Liver (tissue), 9 donors: ENCODE measurements around the gene CRYBA2. TPM values are rescaled to one million over a fixed set of nuclear protein-coding genes. Genes with fewer than 3 reads are reported as not detected.
A peak's percentile ranks its signal among the peaks of the same experiment; 100 is the strongest.

Source experiments
- DNase-seq: peaks from one replicate; pipeline ENCODE4 v3.0.0-alpha.2; 2017; ENCODE audit warnings: low spot score
- H3K27ac ChIP-seq, 2 donors: one replicate each; pipeline ENCODE4 v1.7.0; 2013; ENCODE audit warnings: inconsistent platforms in 2 of 2, low read length in 2 of 2, control low read depth in 1 of 2, low read depth in 1 of 2, mild to moderate bottlenecking in 1 of 2
- H3K27me3 ChIP-seq, 4 donors: one replicate each; pipeline versions ENCODE4 v1.6.1 to v1.7.0; 2013; ENCODE audit warnings: low read length in 3 of 4, inconsistent platforms in 1 of 4, mild to moderate bottlenecking in 1 of 4, moderate library complexity in 1 of 4; ENCODE audit not compliant: control insufficient read depth in 4 of 4, insufficient read depth in 4 of 4
- H3K36me3 ChIP-seq, 4 donors: one replicate each; pipeline versions ENCODE4 v1.6.1 to v1.7.0; 2013; ENCODE audit warnings: low read length in 3 of 4, mild to moderate bottlenecking in 3 of 4, low read depth in 1 of 4, moderate library complexity in 1 of 4; ENCODE audit not compliant: control insufficient read depth in 4 of 4, insufficient read depth in 3 of 4
- H3K4me1 ChIP-seq, 4 donors: one replicate each; pipeline versions ENCODE4 v1.6.1 to v1.7.0; 2013; ENCODE audit warnings: low read length in 3 of 4, mild to moderate bottlenecking in 3 of 4, moderate library complexity in 1 of 4; ENCODE audit not compliant: control insufficient read depth in 4 of 4, insufficient read depth in 4 of 4
- H3K4me3 ChIP-seq, 3 donors: one replicate each; pipeline versions ENCODE4 v1.6.1 to v1.7.0; 2013; ENCODE audit warnings: low read length in 3 of 3, control low read depth in 1 of 3, low read depth in 1 of 3, mild to moderate bottlenecking in 1 of 3
- H3K9ac ChIP-seq, 2 donors: one replicate each; pipeline ENCODE4 v1.7.0; 2013; ENCODE audit warnings: low read length in 2 of 2, mild to moderate bottlenecking in 2 of 2, moderate library complexity in 2 of 2, control low read depth in 1 of 2, low read depth in 1 of 2
- H3K9me3 ChIP-seq, 4 donors: one replicate each; pipeline versions ENCODE4 v1.6.1 to v1.7.0; 2013; ENCODE audit warnings: low read length in 3 of 4; ENCODE audit not compliant: control insufficient read depth in 4 of 4
- FOXA2 ChIP-seq: IDR thresholded peaks from 2 replicates; pipeline ENCODE4 v1.6.1; 2016; ENCODE audit warnings: antibody characterized with exemption
- HNF4A ChIP-seq, 2 donors: conservative IDR thresholded peaks; 2 replicates each; pipeline ENCODE4 v1.6.1; 2016; ENCODE audit warnings: antibody characterized with exemption in 2 of 2, mild to moderate bottlenecking in 2 of 2
- HNF4G ChIP-seq: IDR thresholded peaks from 2 replicates; pipeline ENCODE4 v1.6.1; 2016; ENCODE audit warnings: antibody characterized with exemption
- JUND ChIP-seq, 2 donors: IDR thresholded peaks; 2 replicates each; pipeline ENCODE4 v1.6.1; 2016; ENCODE audit warnings: antibody characterized with exemption in 2 of 2
- RAD21 ChIP-seq, 2 donors: IDR thresholded peaks; 2 replicates each; pipeline ENCODE4 v1.6.1; 2016; ENCODE audit warnings: antibody characterized with exemption in 2 of 2, mild to moderate bottlenecking in 2 of 2
- SP1 ChIP-seq: IDR thresholded peaks from 2 replicates; pipeline ENCODE4 v1.6.1; 2018; ENCODE audit warnings: antibody characterized with exemption, mild to moderate bottlenecking
- YY1 ChIP-seq: IDR thresholded peaks from 2 replicates; pipeline ENCODE4 v1.6.1; 2016; ENCODE audit warnings: antibody characterized with exemption, mild to moderate bottlenecking
- WGBS: extraction: QIAGEN DNeasy Blood & Tissue Kit; methylation state at CpG from one replicate; pipeline ENCODE4 v1.1.7; 2013; 5-methylcytosine and 5-hydroxymethylcytosine counted together
- polyA plus RNA-seq, 2 donors: library from polyadenylated mRNA; stranded (reverse) in 1 of 2; unstranded in 1 of 2; fragments of 200-250 nt in 1 of 2; fragments of >200 nt in 1 of 2; fragmentation: Nextera tagmentation in 1 of 2; extraction: Ambion mirVana in 1 of 2; gene quantifications; one replicate each; pipeline versions ENCODE4 v1.2.1 to v1.2.3, GENCODE V29; 2013 to 2015
- total RNA-seq, 2 donors: library from RNA; depleted of rRNA; stranded (reverse); fragments of >200 nt; gene quantifications; one replicate each; pipeline ENCODE4 v1.2.3, GENCODE V29; 2014
- TF ChIP-seq, protein P1 (sequence below): fragments of 150-350 bp; IDR thresholded peaks from 2 replicates; pipeline ENCODE4 v1.5.1; 2017; ENCODE audit warnings: improper control_type of control experiment, low read depth, low read length; ENCODE audit not compliant: missing input control
- TF ChIP-seq, protein P2 (sequence below): IDR thresholded peaks from 2 replicates; pipeline ENCODE4 v1.6.1; 2016; ENCODE audit warnings: antibody characterized with exemption, mild to moderate bottlenecking
- donor health status: healthy.
- donor health status: healthy.
- donor health status: healthy.
- donor health status: healthy.
- donor health status: healthy.

The CRYBA2 gene
- total and polyA plus RNA-seq, 4 donors, result not detected

DNA sequence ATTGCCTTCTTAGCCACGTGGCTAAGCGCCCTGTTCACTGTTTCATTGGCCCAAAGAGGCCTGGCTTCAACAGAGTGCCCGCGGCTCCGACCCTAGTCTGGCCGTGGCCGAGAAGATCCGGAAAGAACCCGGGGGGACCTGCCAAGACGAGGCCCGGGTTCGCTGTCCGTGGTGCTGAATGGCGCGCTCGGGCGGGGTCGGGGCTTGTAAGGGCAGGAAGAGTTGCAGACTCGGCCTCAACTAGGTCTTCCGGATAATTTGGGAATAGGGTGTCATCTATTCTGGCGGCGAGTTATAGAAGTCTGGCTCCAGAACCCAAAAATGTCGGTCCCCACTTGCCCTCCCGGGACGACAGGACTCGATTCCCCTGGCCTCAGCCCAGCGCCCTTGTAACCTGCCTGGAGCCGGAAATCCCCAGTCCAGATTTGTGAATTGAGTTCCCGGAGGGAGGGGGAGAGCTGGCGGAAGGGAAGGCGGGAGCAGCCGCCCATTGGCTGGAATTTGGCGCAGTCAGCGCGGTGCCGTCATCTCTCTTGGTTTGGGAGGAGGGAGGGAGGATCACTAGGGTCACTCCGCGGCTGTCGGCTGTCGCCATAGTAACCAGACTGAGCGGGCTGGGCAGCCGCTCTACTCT, 30.2 kb downstream of the CRYBA2 start:
- H3K4me3 ChIP-seq, result no peak overlapping the region
- 5% methylated on average over 42 of the region's 42 CpGs for WGBS
- H3K9me3 ChIP-seq, result no peaks in the 10 kb centered on the region
- no peak overlapping the region for H3K9ac ChIP-seq
- H3K36me3 ChIP-seq, result no peaks in the 10 kb centered on the region
- no peak overlapping the region for H3K27ac ChIP-seq
- H3K27me3 ChIP-seq, result peaks cover 6 to 17% (median 9%) of the 10 kb centered on the region in 4 donors
- peak; percentile 70 for DNase-seq
- peaks cover 0 to 12% (median 5%) of the 10 kb centered on the region in 4 donors for H3K4me1 ChIP-seq
- TF ChIP-seq, protein P1, sequence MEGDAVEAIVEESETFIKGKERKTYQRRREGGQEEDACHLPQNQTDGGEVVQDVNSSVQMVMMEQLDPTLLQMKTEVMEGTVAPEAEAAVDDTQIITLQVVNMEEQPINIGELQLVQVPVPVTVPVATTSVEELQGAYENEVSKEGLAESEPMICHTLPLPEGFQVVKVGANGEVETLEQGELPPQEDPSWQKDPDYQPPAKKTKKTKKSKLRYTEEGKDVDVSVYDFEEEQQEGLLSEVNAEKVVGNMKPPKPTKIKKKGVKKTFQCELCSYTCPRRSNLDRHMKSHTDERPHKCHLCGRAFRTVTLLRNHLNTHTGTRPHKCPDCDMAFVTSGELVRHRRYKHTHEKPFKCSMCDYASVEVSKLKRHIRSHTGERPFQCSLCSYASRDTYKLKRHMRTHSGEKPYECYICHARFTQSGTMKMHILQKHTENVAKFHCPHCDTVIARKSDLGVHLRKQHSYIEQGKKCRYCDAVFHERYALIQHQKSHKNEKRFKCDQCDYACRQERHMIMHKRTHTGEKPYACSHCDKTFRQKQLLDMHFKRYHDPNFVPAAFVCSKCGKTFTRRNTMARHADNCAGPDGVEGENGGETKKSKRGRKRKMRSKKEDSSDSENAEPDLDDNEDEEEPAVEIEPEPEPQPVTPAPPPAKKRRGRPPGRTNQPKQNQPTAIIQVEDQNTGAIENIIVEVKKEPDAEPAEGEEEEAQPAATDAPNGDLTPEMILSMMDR, result no peak
- TF ChIP-seq, protein P2, sequence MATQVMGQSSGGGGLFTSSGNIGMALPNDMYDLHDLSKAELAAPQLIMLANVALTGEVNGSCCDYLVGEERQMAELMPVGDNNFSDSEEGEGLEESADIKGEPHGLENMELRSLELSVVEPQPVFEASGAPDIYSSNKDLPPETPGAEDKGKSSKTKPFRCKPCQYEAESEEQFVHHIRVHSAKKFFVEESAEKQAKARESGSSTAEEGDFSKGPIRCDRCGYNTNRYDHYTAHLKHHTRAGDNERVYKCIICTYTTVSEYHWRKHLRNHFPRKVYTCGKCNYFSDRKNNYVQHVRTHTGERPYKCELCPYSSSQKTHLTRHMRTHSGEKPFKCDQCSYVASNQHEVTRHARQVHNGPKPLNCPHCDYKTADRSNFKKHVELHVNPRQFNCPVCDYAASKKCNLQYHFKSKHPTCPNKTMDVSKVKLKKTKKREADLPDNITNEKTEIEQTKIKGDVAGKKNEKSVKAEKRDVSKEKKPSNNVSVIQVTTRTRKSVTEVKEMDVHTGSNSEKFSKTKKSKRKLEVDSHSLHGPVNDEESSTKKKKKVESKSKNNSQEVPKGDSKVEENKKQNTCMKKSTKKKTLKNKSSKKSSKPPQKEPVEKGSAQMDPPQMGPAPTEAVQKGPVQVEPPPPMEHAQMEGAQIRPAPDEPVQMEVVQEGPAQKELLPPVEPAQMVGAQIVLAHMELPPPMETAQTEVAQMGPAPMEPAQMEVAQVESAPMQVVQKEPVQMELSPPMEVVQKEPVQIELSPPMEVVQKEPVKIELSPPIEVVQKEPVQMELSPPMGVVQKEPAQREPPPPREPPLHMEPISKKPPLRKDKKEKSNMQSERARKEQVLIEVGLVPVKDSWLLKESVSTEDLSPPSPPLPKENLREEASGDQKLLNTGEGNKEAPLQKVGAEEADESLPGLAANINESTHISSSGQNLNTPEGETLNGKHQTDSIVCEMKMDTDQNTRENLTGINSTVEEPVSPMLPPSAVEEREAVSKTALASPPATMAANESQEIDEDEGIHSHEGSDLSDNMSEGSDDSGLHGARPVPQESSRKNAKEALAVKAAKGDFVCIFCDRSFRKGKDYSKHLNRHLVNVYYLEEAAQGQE, result peak; percentile 99
- no peak for TF ChIP-seq YY1

DNA sequence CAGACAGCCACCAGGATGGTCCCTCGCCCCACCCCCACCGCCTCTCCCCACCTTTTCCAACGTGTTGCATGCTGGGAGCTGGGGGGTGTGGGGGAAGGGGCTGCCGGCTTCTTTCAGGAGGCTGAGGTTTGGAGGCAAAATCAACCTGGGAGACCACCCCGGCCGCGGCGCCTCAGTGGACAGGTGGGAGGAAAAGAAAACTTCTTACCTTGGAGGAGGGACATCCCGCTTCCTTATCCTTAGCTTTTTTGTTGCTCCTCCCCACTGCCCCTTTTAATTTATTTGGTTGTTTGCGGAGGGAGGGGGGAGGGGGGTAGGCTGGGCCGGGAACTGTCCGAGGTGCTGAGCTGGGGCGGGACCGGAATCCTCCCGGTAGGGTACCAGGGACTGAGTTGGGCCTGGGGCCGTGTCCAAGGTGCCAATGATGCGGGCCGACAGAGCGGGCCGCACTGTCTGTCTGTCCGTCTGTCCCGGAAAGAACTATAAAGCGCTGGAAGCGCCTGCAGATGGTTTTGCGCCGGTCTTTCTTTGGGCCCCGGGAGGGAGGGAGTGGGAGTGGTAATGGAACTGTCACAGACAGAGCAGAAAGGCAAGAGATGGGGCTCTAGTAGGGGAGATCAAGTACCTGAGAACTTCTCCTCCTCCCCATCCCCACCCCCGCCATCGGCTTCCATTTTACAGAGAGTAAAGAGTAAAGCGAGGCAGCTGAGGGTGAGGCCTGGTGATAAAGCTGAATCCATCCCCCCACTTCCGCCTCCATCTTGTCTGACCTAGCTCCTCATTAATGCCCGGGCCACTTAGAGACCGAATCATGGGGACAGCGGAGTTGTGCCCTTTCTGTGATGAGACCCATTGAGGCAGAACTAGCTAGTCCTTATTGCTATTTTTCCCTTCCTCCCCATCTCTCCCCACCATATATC, 31.3 kb downstream of the CRYBA2 start:
- H3K4me1 ChIP-seq, result peaks cover 0 to 12% (median 5%) of the 10 kb centered on the region in 4 donors
- WGBS, result 13% methylated on average over 34 of the region's 34 CpGs
- no peak overlapping the region for H3K4me3 ChIP-seq
- no peak for DNase-seq
- no peak overlapping the region for H3K9ac ChIP-seq
- no peak overlapping the region for H3K27ac ChIP-seq
- no peaks in the 10 kb centered on the region for H3K9me3 ChIP-seq
- no peak for TF ChIP-seq JUND (IDR thresholded peaks at IDR 0.05)
- TF ChIP-seq HNF4A (conservative IDR thresholded peaks at IDR 0.05), result no peak
- TF ChIP-seq RAD21 (IDR thresholded peaks at IDR 0.05), result no peak
- no peak for TF ChIP-seq FOXA2
- TF ChIP-seq, protein P2, result peak; percentile 91
- no peak for TF ChIP-seq HNF4G
- TF ChIP-seq SP1, result no peak
- TF ChIP-seq, protein P1, result no peak
- no peaks in the 10 kb centered on the region for H3K36me3 ChIP-seq
- peaks cover 6 to 17% (median 9%) of the 10 kb centered on the region in 4 donors for H3K27me3 ChIP-seq
